HepG2 (cell line): ENCODE data around the gene ADAMTS2. TPM values are rescaled to one million over a fixed set of nuclear protein-coding genes. Genes with fewer than 3 reads are reported as not detected.

Experiments used
- ARID4A ChIP-seq: sonication (generic); formaldehyde crosslinking; IDR thresholded peaks from 2 replicates; pipeline ENCODE4 v1.5.0; 2020; ENCODE audit warnings: mild to moderate bottlenecking, missing genetic modification reagents, borderline replicate concordance
- CEBPG ChIP-seq: IDR thresholded peaks from 2 replicates; pipeline ENCODE4 v1.6.1; 2016
- E2F2 ChIP-seq: sonication (generic); formaldehyde crosslinking; IDR thresholded peaks from 2 replicates; pipeline ENCODE4 v1.4.0; 2020; ENCODE audit warnings: missing genetic modification reagents, borderline replicate concordance
- GABPB1 ChIP-seq: IDR thresholded peaks from 2 replicates; pipeline ENCODE4 v1.6.1; 2016; ENCODE audit warnings: mild to moderate bottlenecking, missing genetic modification reagents, moderate library complexity, missing compliant biosample characterization
- GATAD1 ChIP-seq: IDR thresholded peaks from 2 replicates; pipeline ENCODE4 v1.6.1; 2016; ENCODE audit warnings: missing genetic modification reagents, missing compliant biosample characterization
- HIVEP1 ChIP-seq: sonication (generic); formaldehyde crosslinking; IDR thresholded peaks from 2 replicates; pipeline ENCODE4 v1.4.0; 2020; ENCODE audit warnings: mild to moderate bottlenecking, missing genetic modification reagents
- PLSCR1 ChIP-seq: sonication (generic); formaldehyde crosslinking; IDR thresholded peaks from 2 replicates; pipeline ENCODE4 v1.5.0; 2020; ENCODE audit warnings: missing genetic modification reagents, mild to moderate bottlenecking, borderline replicate concordance
- SETDB1 ChIP-seq: sonication (generic); formaldehyde crosslinking; IDR thresholded peaks from 2 replicates; pipeline ENCODE4 v1.5.1; 2020; ENCODE audit warnings: missing genetic modification reagents, mild to moderate bottlenecking, borderline replicate concordance
- ZFP36L1 ChIP-seq: sonication (generic); formaldehyde crosslinking; IDR thresholded peaks from 2 replicates; pipeline ENCODE4 v1.8.0; 2022; ENCODE audit warnings: mild to moderate bottlenecking, missing genetic modification reagents, moderate library complexity
- ZNF513 ChIP-seq: sonication (generic); formaldehyde crosslinking; conservative IDR thresholded peaks from 2 replicates; pipeline ENCODE4 v1.5.0; 2020; ENCODE audit warnings: missing genetic modification reagents
- ZNF747 ChIP-seq: sonication (generic); formaldehyde crosslinking; IDR thresholded peaks from 2 replicates; pipeline ENCODE4 v1.8.1; 2023; ENCODE audit warnings: missing genetic modification reagents, mild to moderate bottlenecking, borderline replicate concordance
- ZNF749 ChIP-seq: sonication (generic); formaldehyde crosslinking; IDR thresholded peaks from 2 replicates; pipeline ENCODE4 v1.8.0; 2022; ENCODE audit warnings: mild to moderate bottlenecking, missing genetic modification reagents, moderate library complexity, borderline replicate concordance
- ZSCAN12 ChIP-seq: sonication (generic); formaldehyde crosslinking; IDR thresholded peaks from 2 replicates; pipeline ENCODE4 v1.9.0; 2021; ENCODE audit warnings: mild to moderate bottlenecking, missing genetic modification reagents
- ZSCAN29 ChIP-seq: sonication (generic); formaldehyde crosslinking; conservative IDR thresholded peaks from 2 replicates; pipeline ENCODE4 v1.4.0; 2020; ENCODE audit warnings: mild to moderate bottlenecking, missing genetic modification reagents
- polyA plus RNA-seq, 8 experiments: library from polyadenylated mRNA; depleted of rRNA in 3 of 8; stranded (reverse) in 7 of 8; unstranded in 1 of 8; fragments of >200 nt; fragmentation: Illumina TruSeq in 4 of 8; extraction: Trizol in 4 of 8; gene quantifications; 2 replicates each; pipeline versions ENCODE4 v1.2.1 to v1.2.3, GENCODE V29; 2011 to 2016; ENCODE audit warnings: low read depth in 4 of 8, missing spikeins in 1 of 8, mixed read lengths in 1 of 8; ENCODE audit not compliant: insufficient read depth in 1 of 8
- total RNA-seq, 5 experiments: library from RNA; depleted of rRNA; stranded (reverse); fragments of >200 nt; fragmentation: Illumina TruSeq; extraction: Trizol; gene quantifications; 2 replicates each; pipeline ENCODE4 v1.2.3, GENCODE V29; 2016; ENCODE audit warnings: low read depth in 1 of 5

Gene ADAMTS2
- total and polyA plus RNA-seq, 2 of the 13 experiments (the other 11 are each of a cell fraction or from before 2014, with no cell fraction given), result 0.24 to 3.5 TPM

GRCh38 chr5:179265514-179266290 is 79.6 kb downstream of the ADAMTS2 start (continued):
- no peak for TF ChIP-seq PLSCR1 (CRISPR knock-in tag)
- TF ChIP-seq ZNF513 (CRISPR knock-in tag), result no peak
- 0 out of 2 replicates have a peak, but pooled peaks have one; percentile 51 for TF ChIP-seq ZSCAN12
- TF ChIP-seq ZNF747 (CRISPR knock-in tag), result no peak
- no peak; the same call in 1 of the 2 replicates for TF ChIP-seq GABPB1 (CRISPR knock-in tag)
- TF ChIP-seq GATAD1 (CRISPR knock-in tag), result no peak
- 0 out of 2 replicates have a peak, but pooled peaks have one; percentile 29 for TF ChIP-seq E2F2 (CRISPR knock-in tag)
- TF ChIP-seq ZFP36L1 (CRISPR knock-in tag), result peak; percentile 49; the same call in 1 of the 2 replicates
- TF ChIP-seq ARID4A, result no peak
- no peak for TF ChIP-seq ZNF749 (CRISPR knock-in tag)
- no peak; the same call in 1 of the 2 replicates for TF ChIP-seq ZSCAN29 (CRISPR knock-in tag)
- peak; percentile 39; the same call in 1 of the 2 replicates for TF ChIP-seq HIVEP1 (CRISPR knock-in tag)
- TF ChIP-seq CEBPG (CRISPR knock-in tag), result peak; percentile 80
- no peak for TF ChIP-seq SETDB1 (CRISPR knock-in tag)
